NCI-H510A treated with DMSO at 0.1 percent for 48 hours (cell line): ENCODE measurements around the gene CACNA1E.

ENCODE experiments used
- DNase-seq: peaks from one replicate; lab custom pipeline; 2025; lab: John Stamatoyannopoulos, UW

The CACNA1E gene

DNA sequence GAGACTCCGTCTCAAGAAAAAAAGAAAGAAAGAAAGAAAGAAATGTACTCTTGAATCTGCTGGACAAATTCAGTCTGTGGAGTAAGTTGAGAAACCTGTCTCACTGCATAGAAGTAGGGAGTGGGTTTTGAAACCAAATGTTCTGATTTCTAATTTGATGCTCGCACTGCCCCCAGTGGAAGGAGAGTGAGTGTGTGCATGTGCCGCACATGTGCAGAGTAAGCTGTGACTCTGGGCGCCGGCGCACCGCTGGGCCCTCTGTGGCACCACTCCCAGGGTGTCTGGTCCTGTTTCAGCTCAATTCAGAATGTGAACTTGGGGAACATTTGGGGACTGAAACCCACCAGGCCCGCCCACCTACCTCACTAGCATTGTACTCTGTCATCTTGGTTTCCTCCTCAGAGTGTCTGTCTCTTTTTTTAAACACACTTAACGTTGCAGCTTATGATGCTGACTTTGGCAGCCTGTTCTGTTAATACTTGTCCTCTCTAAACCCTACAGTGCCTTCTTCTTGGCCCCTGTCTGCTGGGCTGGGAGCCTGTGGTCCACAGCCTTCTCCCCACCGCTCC, 104.6 kb downstream of the CACNA1E start:
- DNase-seq, result no peak

DNA sequence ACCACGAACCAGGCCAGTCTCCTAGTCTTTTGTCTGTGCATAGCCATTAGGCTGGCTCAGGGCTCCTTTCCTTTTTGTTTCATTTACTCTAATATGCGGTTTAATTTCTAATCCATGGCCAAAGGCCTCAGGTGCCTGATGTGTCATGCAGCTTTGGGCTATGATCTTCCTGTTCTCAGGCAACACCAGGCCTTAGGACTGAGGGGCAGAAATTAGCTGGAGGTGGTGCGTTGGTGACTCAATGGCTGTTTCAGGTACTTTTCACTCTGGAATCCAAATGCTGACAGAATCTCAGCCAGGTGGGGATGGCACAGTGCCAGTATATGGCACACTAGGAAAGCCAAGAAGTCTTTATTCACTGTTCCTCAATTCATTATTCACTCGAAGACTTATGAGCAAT, 105.3 kb downstream of the CACNA1E start:
- no peak for DNase-seq

DNA sequence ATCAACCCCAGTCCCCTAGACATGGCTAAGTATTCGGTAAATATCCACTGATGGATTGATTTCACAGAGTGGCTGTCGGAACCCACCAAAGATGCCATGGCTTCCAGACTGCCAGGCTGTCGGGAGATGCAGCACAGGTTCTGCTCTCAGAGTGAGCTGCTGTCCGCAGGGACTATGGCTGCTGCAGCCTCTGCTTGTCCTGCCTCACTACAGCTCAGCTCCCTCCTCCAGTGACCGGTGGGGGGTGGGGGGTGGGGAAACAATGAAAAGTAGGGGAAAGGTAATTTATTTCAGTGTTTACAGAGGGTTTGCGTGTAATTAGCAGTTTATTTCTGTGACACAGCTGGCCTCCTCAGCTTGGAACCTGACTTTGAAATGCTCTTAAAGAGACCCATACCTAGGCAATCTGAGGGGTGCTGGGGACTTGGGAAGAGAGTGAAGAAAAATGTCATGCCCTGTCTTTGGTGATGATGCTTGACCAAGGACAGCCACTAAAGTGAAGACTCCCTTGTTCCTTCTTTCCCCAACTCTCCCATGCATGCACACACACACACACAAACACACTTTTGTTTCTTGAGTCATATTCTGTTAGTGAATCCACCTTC, 109.0 kb downstream of the CACNA1E start:
- no peak for DNase-seq

DNA sequence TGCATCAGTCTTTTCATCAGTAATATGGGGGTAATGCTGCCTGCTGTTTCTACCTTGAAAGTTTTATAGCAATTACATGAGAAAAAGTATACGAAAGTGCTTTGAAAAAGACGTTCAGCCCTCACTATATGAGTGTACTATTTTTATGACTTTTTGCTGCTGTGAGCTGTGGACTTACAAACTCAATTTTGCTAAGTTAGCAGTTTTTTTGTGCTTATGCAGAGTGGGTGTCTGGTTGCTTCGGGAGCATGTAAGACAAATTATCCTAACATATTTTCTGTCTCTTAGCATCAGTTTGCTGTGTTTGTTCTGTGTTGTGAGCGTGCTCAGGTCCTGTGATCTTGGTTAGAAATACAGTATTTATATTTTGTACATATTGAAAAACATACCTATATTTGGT, 109.7 kb downstream of the CACNA1E start:
- no peak for DNase-seq

DNA sequence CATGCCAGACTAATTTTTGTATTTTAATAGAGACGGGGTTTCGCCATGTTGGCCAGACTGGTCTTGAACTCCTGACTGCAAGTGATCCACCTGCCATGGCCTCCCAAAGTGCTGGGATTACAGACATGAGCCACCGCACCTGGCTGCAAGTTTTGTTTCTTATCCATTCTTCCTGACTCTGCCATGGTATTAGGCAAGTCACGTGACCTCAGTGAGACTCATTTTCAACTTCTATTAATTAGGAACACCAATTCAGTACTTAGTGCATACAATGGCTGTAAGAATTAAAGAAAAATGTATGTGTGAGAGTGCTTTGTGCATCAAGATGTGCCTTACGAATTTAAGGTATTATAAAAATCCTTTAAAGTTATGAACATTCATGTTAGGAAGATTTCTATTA, 111.2 kb downstream of the CACNA1E start:
- DNase-seq, result no peak

DNA sequence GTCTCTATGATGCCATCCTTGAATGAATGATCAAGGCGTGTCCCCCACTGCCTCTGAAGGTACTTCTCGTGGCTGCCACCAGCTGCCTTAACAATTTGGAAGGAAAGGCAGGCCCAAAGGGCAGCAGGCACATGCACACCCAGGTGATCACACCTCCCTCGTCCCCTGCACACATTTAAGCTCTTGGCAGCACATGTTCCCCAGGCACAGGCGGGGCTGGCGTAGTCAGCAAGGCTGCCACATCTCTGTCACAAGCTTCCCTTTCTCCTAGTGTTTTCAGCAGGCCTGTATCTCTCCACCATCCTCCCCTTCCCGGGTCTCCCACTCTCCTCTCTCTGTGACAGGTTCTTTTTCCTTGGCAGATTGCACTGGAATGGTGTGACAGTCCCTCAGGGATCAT, 111.9 kb downstream of the CACNA1E start:
- DNase-seq, result no peak

DNA sequence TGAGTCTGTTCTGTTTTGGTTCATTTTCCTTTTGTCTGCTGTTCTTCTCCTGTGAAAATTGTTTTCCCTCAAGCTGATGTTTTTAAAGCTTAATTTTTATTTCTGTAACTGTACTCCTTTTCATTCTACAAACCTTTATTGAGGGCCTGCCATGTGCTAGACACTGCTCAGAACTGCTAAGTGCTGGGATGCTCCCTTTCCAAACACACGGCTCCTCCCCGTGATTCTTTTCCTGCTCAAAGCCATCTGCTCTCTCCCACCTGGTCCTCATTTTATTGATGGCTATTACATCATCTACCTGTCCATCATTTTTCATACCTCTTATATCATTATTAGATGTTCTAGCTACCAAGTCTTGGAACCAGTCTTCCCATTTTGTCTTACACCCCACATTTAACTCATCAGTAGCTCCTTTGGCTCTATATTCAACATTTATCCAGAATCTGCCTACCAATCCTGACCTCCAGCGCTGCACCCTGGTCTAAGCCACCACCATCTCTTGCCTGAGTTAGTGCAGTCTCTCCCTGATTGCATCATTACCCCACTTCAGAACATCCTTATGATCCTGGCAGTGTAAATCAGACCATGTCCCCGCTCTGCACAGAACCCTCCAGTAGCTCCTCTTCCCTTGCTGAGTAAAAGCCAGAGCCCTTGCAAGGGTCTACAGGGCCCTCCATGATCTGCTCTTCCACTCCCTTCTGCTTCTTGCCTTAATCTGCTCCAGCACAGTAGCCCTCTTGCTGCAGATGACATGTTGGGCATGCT, 118.1 kb downstream of the CACNA1E start:
- no peak for DNase-seq

DNA sequence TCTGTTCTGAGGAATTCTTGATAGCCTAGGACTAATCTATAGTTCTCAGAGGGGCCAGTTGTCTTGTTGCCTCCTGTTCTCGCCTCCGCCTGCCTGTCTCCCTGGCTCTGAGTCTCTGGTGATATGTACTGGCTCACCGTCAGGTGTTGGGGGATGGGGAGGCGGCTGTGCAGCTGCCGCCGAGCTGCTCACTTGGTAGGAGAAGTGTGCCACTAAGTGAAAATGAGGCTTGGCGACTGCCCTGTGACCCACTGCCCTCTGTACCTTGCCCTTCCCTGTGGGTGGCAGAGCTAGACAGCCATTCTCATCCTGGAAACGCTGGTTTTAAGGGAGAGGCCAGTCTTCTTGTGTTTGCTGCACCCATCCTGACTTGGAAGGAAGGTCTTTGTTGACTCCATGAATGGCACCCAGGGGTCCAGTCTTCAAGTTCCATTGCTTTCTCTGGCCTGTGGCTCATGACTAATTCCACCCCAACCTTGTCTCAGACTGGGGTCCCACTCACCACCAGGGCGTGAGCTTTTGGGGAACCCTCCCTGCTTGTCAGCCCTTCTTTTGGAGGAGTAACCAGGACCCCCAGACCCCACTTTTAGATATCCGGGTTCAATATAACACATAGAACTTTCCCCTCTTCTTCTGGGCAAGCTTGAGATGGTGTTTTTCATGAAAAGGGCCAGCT, 120.6 kb downstream of the CACNA1E start:
- no peak for DNase-seq

DNA sequence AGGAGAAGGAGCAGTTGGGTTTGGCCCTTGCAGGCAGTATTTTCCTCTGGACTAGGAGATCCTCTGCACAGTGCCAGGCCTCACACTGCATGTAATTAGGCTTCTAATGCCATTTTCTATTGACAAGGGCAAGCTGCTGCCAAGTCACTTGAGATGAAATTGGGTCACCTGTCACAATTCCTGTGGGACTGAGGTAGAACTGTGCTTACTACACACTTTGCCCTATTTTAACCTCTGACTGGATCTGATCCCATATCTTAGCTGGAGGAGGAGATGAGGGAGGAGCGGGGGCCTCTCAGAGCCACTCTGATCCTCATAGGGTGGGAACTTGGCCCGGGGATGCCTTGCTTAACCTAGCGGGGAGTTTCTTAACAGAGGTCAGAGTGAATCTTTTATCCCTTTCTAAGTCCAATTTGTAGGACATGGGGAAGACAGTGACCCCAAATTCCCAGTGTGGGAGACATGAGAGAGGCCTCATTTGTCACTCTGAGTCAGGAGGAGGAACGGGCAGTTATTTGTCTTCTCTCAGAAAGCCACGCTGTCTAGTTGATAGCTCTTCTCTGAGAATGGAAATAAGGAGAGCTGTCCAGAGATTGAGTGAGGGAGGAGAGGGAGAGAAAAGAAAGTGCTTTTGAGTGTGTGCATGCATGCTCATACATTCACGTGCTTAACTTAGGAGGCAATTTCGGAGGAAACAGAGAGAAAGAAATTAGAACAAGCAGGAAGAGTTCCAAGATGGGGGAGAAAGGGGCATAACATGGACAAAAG, 121.3 kb downstream of the CACNA1E start:
- no peak for DNase-seq

DNA sequence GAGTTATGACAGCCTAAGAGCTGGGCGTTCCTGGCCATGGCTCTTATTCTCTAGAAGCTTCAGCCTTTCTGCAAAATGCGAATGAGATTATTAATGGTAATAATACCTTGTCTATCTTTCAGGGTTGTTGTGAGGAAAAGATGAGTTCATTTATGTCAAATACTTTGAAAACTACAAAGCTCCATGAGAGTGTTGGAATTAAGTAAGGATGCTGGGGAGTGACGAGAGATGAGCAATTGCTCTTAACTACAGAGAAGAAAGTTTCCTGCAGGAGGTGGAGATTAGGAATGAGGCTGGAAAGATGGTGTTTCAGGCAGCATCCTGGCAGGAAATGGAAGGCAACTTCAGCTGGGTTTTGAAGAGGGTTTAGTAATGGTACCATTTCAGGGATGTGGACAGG, 124.2 kb downstream of the CACNA1E start:
- DNase-seq, result no peak

DNA sequence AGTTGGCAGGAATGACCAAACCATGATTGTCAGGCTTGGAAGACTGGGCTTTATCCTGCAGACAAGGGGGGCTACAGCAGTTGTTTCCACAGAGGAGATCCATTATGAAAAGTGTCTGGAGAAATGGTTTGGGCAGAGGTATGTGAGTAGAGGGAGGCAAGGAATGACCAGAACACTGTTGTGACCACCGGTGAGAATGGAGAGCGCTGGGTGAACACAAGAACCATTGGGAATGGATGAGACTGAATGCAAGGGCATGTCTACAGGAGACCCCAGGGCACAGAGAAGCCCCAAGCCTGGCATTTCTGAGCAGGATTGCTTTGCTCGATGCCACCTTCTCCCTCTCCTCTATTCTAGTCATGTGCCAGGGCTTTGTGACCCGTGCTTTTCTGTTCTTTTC, 125.1 kb downstream of the CACNA1E start:
- DNase-seq, result no peak

DNA sequence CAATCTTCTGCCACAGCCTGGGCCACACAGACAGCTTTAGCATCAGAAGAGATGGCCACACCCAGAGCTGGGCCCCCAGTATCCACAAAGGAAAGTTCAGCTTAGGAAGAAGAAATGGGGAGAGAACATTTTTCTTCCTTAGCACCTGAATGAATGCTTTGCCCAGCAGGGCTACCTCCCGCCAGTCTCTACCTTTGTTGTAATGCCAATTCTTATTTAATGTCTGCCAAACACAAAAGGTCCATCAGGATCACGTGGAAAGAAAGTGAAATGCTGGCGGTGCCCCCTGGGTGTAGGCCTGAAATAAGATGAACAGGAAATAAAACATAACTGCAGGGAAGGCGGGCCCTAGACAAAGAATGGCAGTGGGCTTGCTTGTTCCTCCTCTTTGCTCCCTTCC, 125.6 kb downstream of the CACNA1E start:
- no peak for DNase-seq

DNA sequence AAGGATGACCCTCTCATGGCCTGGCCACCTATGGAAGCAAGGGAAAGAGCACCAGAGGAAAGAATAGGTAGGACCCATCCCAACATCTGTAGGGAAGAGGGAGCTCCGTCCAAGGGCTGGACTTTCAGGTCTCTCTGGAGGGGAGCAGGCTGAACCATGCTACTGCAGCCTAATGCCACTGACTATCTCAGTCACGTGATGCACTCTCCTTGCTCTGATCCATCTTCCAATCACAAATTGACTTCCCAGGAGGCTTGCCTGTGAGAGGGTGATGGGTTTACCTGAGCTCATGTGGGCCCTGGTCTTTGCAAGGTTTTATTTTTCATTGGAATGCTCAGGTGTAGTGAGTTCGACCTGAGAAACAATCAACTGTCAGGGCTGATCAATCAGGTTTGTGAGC, 128.8 kb downstream of the CACNA1E start:
- DNase-seq, result no peak

DNA sequence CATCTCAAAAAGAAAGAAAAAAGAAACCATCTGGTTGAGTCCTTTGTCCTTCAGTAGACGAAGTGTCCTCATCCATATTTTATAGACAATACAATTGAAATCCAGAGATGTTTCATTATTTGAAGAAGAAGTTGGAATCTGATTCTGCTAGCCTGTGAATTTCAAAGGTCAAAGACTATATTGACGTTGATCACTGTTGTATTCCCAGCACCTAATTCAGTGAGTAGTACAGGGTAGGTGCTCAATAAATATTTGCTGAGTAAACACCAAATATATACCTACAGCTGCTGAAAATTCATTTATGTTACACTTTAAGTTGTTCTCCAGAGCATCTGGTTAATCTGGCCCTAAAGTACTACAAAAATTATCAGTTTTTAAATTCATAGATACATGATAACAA, 135.2 kb downstream of the CACNA1E start:
- DNase-seq, result peak; percentile 10

DNA sequence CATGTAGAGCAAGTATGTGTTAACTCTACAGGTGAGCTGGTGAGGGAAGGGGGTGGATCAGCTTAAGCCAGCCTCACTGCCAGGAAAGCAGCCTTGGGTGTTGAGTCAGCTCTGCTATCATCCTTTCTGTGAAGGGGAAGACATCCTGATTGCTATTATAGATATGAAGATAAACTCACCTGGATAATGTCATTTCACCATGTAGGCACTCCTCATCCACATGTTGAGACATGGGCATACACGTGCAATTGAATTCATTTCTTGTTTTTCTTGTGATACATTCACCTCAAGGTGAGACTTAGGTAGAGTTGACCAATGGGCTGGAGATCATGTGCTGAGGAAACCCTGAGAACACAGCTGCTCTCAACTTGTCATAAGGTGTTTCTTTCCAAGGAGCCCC, 136.9 kb downstream of the CACNA1E start:
- DNase-seq, result no peak

DNA sequence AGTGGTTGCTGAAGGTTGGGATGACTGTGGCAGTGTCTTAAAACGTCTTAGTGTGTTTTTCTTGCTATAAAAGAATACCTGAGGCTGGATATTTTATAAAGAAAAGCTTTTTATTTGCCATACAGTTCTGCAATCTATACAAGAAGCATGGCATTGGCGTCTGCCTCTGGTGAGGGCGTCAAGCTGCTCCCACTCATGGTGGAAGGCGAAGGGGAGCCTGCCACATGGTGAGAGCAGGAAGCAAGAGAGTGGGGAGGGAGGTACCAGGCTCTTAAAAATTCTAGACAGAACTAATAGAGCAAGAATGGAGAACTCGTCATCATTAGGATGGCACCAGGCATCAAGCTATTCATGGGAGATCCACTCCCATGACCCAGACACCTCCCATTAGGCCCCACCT, 140.5 kb downstream of the CACNA1E start:
- no peak for DNase-seq

DNA sequence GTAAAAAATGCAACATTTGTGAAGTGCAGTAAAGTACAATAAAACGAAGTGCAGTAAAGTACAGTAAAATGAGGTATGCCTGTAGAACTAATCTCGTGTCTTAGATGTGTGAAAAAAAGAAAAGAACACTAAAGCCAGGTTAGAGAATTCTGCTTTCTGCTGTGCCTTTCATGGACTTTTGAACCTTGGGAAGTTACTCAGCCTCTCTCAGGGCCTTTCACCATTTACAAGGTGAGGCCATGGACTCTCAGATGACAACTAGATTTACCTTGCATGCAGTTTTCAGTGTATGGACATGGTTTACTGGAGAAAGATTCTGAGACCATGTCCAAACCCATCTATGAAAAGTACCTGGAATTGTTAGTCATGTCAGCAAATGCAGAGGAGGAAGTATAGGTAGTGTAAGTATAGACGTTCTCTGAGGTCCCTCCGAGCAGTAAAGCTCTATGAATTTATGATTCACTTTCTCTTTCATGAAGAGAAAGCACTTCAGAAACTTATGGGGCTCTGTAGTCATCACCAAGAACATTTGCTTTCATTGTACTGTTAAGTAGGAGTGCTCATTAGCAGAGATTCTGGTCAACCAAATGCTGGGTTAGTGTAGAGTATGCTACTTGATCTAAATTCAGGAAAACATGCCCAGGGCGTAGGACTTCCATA, 143.1 kb downstream of the CACNA1E start:
- DNase-seq, result no peak

DNA sequence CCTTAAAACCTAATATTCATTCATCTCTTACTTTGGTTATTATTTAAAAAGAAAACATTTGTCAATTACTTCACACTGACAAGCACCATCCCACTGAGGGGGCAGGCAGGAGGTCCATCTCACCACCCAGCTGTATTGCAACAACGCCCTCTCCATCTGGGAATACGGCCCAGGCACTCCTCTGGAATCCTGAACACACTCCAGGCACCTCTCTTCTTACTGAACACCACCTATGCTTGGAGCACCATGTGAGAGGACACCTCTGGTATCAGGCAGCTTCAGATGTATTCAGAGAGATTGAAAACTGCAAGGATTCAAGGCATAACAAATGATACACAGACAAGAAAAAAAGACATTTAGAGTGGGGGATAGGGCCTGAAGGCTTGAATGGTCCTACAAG, 147.1 kb downstream of the CACNA1E start:
- DNase-seq, result no peak

DNA sequence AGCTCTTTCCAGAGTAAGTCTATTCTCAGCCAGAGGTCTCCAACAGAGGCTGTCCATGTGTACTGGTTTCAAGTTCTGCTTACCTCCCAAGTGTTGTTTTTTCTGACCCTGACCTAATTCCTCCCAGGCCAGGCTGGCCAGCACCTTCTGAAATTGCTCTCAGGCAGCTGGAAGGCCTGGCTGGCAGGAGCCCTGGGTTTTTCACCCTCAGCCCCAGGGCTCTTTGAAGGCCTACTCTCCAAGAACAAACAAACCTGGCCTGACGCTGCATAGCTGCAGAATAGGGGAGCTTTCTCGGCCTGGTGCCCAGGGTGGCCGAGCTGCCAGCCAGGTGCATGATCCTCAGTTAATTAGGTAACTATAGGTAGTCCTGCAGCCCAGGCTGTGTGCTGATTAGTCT, 147.5 kb downstream of the CACNA1E start:
- DNase-seq, result peak; percentile 46

DNA sequence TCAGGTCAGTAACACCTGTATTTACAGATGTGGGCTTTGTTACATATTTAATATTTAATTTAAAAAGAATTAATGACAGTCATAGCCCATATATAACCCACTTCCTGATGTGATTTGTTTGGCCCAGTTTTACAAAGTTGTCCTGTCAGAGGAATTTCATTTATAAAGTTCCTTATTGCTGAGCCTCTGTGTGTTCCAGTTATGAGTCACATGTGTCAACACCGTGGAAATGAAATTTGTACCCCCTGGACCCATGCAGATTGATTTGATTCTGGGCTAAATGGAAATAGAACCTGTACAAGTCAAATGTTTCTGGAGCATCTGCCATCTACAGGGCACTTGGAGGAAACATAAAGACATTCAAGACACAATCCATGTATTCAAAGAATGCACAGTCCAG, 149.2 kb downstream of the CACNA1E start:
- DNase-seq, result no peak

DNA sequence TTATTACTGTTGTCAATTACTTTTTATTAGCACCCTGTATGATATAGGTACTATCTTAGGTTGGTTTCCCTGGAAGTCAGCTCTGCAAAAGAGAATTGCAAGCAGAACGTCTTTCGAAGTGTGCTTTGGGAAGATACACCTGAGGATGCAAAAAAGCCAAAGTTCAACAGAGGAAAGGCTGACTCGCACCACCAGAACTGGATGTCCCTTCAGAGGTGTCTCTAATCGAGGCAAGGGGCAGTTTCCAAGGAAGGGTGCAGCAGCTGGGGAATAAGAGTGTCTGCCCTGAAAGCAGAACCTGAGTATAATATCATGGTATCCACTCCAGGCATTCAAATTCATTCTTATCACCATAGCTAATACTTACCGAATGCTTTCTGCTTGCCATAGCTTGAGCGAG, 149.6 kb downstream of the CACNA1E start:
- DNase-seq, result no peak

DNA sequence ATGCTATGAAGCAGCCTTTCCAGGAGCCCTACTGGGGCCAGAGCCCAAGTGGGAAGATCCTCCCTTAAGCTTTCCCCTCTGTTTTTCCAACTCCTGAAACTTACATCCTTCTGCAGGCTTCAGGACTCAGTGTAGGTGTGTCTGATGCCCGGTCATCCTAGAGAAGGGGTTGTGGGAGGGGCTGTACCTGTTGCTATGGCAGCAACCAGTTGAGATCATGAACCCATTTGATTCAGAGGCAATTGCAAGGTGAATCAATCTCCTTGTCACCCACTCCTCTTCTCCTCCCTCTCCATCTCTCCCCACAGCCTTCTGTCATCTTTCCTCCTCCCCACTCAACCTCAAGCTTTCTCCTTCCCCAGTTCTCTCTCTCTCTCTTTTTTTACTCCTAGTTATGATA, 151.8 kb downstream of the CACNA1E start:
- no peak for DNase-seq
